GM12865 (cell line): ENCODE results near the gene FAM47C.
"Not testable (repeated sequence)": the region's sequence is repeated elsewhere in the genome, so short reads cannot be mapped to it uniquely, and the experiment has no call there.

Experiments
- DNase-seq: peaks from one replicate; pipeline ENCODE4 v3.0.0; 2010; ENCODE audit warnings: low read depth
- H3K4me3 ChIP-seq: 2 replicates; pipeline ENCODE4 v1.5.1; 2011; ENCODE audit warnings: mild to moderate bottlenecking, low read depth, low read length, control low read depth
- CTCF ChIP-seq: IDR thresholded peaks from 2 replicates; pipeline ENCODE4 v1.5.1; 2011; ENCODE audit warnings: low read length, control low read depth, low read depth, inconsistent platforms; ENCODE audit not compliant: insufficient read depth; ENCODE audit errors: missing control alignments

The FAM47C gene

GRCh38 chrX:37047776-37048175, 39.6 kb downstream of the FAM47C start:
- no peak overlapping the region for H3K4me3 ChIP-seq
- no peak for TF ChIP-seq CTCF

GRCh38 chrX:37057572-37057971, 49.4 kb downstream of the FAM47C start:
- DNase-seq, H3K4me3 ChIP-seq: not testable (repeated sequence)

More at GRCh38 chrX:37047776-37048175, 39.6 kb downstream of the FAM47C start:
- peak; percentile 0 for DNase-seq

GRCh38 chrX:37060999-37061398, 52.8 kb downstream of the FAM47C start:
- peak; percentile 43 for TF ChIP-seq CTCF
- no peak overlapping the region for H3K4me3 ChIP-seq
- peak; percentile 36 for DNase-seq
